ENCODE measurements around the gene OR13J1. TPM values are rescaled to one million over a fixed set of nuclear protein-coding genes. Genes with fewer than 3 reads are reported as not detected.

OR13J1 gene
- total RNA-seq, 1 donor from 2014 or later: not detected

DNA sequence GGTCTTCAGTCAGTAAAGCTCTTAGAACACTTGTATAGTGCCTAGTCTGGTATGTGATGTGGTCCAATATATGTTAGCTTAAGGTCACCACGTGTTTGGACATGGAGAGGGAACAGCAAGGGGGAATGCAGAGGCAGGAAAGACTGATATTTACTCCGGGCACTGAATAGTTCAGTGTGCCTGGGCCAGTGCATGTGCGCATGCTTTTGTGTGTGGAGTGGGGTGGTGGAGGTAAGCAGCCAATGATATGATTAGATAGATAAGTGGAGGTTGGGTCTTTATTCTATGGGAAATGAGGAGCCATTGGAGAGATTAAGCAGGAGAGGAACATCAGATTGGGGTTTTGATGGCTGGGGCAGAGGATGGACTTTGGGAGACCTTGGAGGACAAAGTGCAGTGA, 14.0 kb downstream of the OR13J1 start:
- peaks cover 15% of the 10 kb centered on the region for H3K27me3 Mint-ChIP-seq (ENCODE audit: low read depth)
- H3K9me3 Mint-ChIP-seq: no peaks in the 10 kb centered on the region
- no peak for DNase-seq (ENCODE audit: low read depth, low spot score)
- TF ChIP-seq, protein P1, sequence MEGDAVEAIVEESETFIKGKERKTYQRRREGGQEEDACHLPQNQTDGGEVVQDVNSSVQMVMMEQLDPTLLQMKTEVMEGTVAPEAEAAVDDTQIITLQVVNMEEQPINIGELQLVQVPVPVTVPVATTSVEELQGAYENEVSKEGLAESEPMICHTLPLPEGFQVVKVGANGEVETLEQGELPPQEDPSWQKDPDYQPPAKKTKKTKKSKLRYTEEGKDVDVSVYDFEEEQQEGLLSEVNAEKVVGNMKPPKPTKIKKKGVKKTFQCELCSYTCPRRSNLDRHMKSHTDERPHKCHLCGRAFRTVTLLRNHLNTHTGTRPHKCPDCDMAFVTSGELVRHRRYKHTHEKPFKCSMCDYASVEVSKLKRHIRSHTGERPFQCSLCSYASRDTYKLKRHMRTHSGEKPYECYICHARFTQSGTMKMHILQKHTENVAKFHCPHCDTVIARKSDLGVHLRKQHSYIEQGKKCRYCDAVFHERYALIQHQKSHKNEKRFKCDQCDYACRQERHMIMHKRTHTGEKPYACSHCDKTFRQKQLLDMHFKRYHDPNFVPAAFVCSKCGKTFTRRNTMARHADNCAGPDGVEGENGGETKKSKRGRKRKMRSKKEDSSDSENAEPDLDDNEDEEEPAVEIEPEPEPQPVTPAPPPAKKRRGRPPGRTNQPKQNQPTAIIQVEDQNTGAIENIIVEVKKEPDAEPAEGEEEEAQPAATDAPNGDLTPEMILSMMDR (conservative IDR thresholded peaks at IDR 0.05): no peak
- no peaks in the 10 kb centered on the region for H3K36me3 Mint-ChIP-seq (ENCODE audit: low read depth)
- H3K4me3 Mint-ChIP-seq: no peak overlapping the region
- no peaks in the 10 kb centered on the region for H3K4me1 Mint-ChIP-seq
- no peak overlapping the region for H3K27ac Mint-ChIP-seq (ENCODE audit: unreplicated experiment)

- no peak overlapping the region for H3K27ac Mint-ChIP-seq (ENCODE audit: unreplicated experiment)
- H3K4me1 Mint-ChIP-seq: no peaks in the 10 kb centered on the region
- H3K36me3 Mint-ChIP-seq (ENCODE audit: low read depth): no peaks in the 10 kb centered on the region
- no peak overlapping the region for H3K4me3 Mint-ChIP-seq
- H3K9me3 Mint-ChIP-seq: no peaks in the 10 kb centered on the region
- peaks cover 2% of the 10 kb centered on the region for H3K27me3 Mint-ChIP-seq (ENCODE audit: low read depth)
- DNase-seq (ENCODE audit: low read depth, low spot score): no peak
- TF ChIP-seq, protein P1 (conservative IDR thresholded peaks at IDR 0.05): no peak
Measured at GRCh38 chr9:35854091-35854762, 16.0 kb downstream of the OR13J1 start.

- H3K27me3 Mint-ChIP-seq (ENCODE audit: low read depth): no peaks in the 10 kb centered on the region
- H3K9me3 Mint-ChIP-seq: no peaks in the 10 kb centered on the region
- H3K4me1 Mint-ChIP-seq: no peaks in the 10 kb centered on the region
- no peak overlapping the region for H3K4me3 Mint-ChIP-seq
- H3K36me3 Mint-ChIP-seq (ENCODE audit: low read depth): peaks cover 2% of the 10 kb centered on the region
- H3K27ac Mint-ChIP-seq (ENCODE audit: unreplicated experiment): no peak overlapping the region
- DNase-seq (ENCODE audit: low read depth, low spot score): no peak
- TF ChIP-seq, protein P1 (conservative IDR thresholded peaks at IDR 0.05): no peak
Measured at GRCh38 chr9:35852876-35853865, 17.0 kb downstream of the OR13J1 start.

- Mint-ChIP-seq H3K9me3 (no peaks in the 10 kb centered on the region), H3K4me1 (no peaks in the 10 kb centered on the region), H3K36me3 (ENCODE audit: low read depth) (peaks cover 2% of the 10 kb centered on the region), H3K27me3 (ENCODE audit: low read depth) (no peaks in the 10 kb centered on the region), H3K4me3 (no peak overlapping the region), H3K27ac (ENCODE audit: unreplicated experiment) (no peak overlapping the region)
- no peak for DNase-seq (ENCODE audit: low read depth, low spot score)
- TF ChIP-seq, protein P1 (conservative IDR thresholded peaks at IDR 0.05): no peak
Measured at GRCh38 chr9:35852267-35852815, 17.9 kb downstream of the OR13J1 start.

- Mint-ChIP-seq H3K4me3 (no peak overlapping the region), H3K27ac (ENCODE audit: unreplicated experiment) (no peak overlapping the region), H3K4me1 (peaks cover 8% of the 10 kb centered on the region)
Measured at GRCh38 chr9:35847792-35848572, 22.2 kb downstream of the OR13J1 start.

More at GRCh38 chr9:35847792-35848572, 22.2 kb downstream of the OR13J1 start:
- TF ChIP-seq, protein P1 (conservative IDR thresholded peaks at IDR 0.05): no peak
- Mint-ChIP-seq H3K9me3 (no peaks in the 10 kb centered on the region), H3K36me3 (ENCODE audit: low read depth) (peaks cover 5% of the 10 kb centered on the region), H3K27me3 (ENCODE audit: low read depth) (peaks cover 2% of the 10 kb centered on the region)
- DNase-seq (ENCODE audit: low read depth, low spot score): no peak

Data from neural crest cell (in vitro differentiated cells).